ENCODE results near the gene SENP5.

Gene SENP5

DNA sequence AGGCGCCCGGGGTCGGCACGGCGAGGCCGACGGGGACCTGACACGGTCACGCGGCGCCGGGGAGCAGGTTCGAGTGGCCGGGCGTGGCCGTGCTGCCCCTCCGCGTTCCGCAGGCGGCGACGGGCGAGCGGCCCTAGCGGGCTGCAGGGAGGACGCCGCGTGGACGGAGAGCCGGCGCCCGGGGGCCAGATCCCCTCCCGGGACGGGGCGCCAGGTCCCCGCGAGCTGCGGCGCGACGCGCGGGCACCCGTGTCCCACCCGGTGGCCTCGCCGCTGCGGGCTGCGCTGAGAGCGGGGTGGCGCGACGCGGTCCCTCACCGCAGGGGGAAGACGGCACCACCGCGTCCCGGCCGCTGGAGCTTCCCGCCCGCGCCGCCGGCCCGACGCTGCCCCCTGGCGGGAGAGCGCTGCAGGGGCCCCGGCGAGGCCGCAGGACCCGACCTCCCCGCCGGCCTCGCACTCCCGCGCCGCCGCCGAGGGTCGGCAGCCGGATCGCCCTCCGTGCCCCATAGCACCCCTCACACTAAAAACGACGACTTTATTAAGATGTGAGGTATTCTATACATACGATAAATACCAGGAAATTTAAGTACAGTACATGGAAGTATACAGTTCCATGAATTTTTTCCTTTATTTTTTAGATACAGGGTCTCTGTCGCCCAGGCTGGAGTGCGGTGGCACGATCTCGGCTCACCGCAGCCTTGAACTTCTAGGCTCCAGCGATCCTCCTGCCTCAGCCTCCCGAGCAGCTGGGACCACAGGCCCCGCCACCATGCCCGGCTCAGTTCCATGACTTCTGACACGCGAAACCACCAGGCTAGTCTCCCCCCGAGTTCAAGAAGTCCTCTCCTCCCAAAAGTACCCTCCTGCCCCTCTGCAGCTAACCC is 102.2 kb downstream of the SENP5 start:
- no peak for FAIRE-seq

DNA sequence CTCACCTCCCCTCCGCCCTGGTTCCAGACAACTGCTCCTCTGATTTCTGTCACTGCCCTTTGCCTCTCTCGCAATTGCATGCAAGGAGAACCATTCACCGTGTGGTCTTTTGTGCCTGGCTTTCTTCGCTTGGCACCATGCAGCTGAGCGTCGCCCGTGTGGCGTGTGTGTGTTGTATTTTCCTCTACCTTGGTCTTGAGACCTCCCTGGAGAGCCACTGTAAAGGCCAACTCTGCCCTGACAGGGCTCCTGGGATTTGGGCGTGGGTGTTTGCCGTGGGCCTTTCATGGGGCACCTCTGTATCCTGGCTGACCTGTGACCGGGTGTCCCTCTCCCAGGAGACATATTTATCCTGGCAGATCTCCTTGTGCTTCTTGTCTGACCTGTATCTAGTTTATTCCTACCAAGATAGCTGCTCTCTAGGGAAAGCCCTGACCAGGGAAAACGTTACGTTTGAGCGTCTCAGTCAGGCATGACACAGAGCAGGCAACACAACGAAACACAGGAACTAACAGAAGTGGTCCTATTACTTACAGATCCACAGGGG is 102.9 kb downstream of the SENP5 start:
- no peak for FAIRE-seq

DNA sequence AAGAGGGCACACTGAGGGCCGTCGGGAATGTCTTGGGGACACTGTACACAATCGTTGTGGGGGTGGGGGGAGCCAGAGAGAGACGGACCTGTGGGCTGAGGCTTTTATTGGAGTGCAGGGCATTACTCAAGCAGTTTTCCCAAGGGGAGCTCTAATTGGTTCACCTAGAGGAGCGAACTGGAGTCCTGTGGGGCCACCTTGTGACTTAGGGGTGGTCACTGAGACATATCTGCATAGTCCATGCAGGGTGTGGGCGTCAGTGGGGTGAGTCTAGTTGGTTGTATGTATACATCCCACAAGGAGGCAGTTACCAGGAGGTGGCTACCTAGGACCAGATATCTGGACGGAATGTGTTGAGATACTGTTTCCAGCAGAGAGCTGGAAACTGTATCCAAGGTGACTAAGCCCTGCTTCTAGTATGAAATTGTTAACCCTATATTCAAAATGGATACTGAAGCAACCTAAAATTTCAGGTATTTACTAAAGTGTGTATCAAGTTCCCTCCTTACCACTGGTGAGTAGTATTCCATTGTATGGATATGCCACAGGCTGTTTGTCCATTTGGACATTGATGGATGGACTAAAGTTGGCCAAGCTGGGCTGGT is 103.5 kb downstream of the SENP5 start:
- no peak for FAIRE-seq

DNA sequence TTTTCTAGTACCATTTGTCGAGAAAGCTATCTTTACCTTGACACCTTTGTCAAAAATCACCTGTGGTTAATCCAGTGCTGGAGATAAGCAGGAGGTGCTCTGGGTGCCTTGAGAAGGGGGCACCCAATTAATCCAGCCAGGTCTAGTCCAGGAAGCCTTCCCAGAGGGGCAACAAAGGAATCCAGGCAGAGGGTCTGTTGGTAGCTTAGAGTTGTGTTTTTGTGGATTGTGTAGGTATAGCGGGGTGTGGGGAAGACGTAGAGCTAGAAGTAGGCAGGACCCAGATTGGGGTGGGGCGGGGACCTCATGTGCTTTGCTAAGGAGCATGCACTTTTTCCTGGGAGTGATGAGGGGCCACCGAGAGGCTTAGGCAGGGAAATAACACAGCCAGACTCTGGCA is 106.9 kb downstream of the SENP5 start:
- FAIRE-seq, result no peak

DNA sequence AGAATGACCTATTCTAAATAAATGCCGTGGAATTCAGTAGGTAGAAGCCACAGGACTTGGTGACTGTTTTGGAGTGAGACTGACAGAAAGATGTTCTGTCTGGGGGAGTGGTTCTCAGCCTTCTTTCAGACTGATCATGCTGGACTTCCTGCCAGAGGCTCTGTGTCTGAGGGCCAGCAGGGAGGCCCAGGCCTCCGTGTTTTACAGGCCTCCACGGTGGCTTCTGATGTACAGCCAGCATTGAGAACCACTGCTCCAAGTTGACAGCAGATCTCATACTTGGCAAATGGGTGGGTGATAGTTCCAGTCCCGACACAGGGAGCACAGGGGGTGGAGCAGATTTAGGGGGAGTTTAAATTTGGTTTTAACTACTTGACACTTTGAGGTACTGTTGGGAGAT is 107.6 kb downstream of the SENP5 start:
- no peak for FAIRE-seq

DNA sequence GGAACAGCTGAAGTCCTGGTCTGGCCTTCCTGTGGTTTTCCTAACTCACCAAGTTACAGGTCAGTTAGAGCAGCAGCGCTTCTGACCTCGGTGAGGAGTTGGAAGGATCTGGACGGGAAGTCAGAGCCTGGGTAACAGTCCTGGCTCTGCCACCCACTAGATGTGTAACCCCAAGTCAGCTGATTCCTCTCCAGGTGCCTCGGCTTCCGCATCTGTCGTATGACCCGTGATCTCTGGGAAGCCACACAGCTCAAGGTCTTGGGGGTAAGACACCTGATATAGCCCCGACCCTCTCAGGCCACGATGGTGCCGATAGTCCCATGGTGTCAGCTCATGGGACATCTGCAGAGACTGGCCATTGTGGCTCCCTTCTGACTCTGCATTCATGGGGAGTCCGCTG is 109.2 kb downstream of the SENP5 start:
- no peak for FAIRE-seq

DNA sequence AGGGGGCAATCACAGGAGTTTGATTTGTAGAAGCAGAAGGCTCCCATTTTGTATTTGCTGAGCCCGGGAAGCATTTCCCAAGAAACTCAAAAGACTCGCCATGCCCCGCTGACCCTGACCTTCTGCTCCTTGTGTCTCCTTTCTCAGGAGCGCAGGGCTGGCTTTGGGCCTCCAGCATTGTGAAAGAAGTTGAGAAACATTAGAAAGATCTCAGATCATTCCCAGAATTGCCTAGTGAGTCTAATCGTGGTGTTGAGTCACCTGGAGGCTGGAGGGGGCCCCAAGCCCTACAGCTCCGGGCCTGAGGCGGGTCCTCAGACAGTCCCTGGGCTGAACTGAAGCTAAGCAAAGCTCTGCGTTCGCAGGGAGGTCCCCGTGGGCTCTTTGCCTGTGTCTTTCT is 111.8 kb downstream of the SENP5 start:
- no peak for FAIRE-seq

DNA sequence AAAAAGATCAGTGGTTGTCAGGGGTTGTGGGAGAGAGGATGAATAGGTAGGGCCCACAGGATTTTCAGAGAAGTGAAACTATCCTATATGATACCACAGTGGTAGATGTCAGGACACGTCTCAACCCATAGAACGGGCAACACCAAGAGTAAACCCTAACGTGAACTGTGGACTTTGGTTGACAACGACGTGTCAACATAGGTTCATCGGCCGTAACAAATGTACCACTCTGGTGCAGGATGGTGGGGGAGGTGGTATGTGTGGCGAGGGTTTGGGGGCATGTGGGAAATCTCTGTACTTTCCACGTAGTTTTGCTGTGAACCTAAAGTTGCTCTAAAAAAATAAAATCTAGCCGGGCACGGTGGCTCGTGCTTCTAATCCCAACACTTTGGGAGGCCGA is 113.9 kb downstream of the SENP5 start:
- no peak for FAIRE-seq

DNA sequence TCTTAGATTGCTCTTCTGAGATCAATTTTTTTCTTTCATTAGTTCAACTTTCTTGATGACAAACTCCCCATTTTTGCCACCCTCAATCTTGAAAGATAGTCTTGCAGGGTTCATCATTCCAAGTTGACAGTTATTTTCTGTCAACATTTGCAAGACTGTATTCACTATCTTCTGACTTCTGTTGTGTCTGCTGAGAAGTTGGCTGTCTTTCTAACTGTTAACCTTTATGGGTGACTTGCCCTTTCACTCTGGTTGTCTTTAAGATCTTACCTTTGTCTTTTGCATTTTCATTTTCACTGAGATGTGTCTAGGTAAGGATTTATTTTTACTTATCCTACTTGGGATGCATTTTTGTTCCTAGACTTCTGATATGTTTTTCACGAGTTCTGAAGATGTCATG is 115.5 kb downstream of the SENP5 start:
- no peak for FAIRE-seq

Measured in colon (tissue), 2 donors.